ENCODE data around the gene DNAJC24. TPM values are rescaled to one million over a fixed set of nuclear protein-coding genes. Genes with fewer than 3 reads are reported as not detected.

Gene DNAJC24
- total and polyA plus RNA-seq, 2 donors from 2014 or later, result 5.7 to 15.2 TPM

DNA sequence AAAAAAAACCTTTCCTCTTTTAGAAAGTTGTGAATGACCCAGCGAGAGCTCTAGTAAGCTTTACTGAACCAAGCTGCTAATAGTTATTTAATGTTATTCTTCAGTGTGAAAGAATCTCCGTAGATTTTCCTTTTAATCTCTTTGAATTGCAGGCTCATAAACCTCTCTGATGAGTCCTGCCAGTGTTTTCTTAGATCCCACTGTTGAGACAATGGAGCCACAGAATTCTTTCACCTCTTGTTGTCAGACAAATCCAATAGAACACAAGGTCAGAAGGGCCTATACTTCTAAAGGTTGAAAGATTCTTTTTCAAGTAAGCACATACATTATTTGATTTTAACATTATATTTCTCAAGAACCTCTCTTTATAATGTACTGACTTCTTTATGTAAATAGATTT is 52.2 kb downstream of the DNAJC24 start:
- H3K27me3 ChIP-seq (ENCODE audit: control insufficient read depth, insufficient read depth, low read length), result no peaks in the 10 kb centered on the region
- DNase-seq, result no peak
- no peak for FAIRE-seq
- TF ChIP-seq, protein P1, sequence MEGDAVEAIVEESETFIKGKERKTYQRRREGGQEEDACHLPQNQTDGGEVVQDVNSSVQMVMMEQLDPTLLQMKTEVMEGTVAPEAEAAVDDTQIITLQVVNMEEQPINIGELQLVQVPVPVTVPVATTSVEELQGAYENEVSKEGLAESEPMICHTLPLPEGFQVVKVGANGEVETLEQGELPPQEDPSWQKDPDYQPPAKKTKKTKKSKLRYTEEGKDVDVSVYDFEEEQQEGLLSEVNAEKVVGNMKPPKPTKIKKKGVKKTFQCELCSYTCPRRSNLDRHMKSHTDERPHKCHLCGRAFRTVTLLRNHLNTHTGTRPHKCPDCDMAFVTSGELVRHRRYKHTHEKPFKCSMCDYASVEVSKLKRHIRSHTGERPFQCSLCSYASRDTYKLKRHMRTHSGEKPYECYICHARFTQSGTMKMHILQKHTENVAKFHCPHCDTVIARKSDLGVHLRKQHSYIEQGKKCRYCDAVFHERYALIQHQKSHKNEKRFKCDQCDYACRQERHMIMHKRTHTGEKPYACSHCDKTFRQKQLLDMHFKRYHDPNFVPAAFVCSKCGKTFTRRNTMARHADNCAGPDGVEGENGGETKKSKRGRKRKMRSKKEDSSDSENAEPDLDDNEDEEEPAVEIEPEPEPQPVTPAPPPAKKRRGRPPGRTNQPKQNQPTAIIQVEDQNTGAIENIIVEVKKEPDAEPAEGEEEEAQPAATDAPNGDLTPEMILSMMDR (IDR thresholded peaks at IDR 0.05; ENCODE audit: borderline replicate concordance, extremely low read depth, insufficient read depth), result no peak
- no peak overlapping the region for H3K9ac ChIP-seq (ENCODE audit: low read length in 3 of 3)
- intact Hi-C loops (cut with DNase I), result no loop called here
- H3K4me3 ChIP-seq (ENCODE audit: low read length in 3 of 3), result no peak overlapping the region
- H3K27ac ChIP-seq (ENCODE audit: low read depth in 2 of 2, low read length in 2 of 2), result no peak overlapping the region
- H3K36me3 ChIP-seq (ENCODE audit: control insufficient read depth in 2 of 3, insufficient read depth in 3 of 3, low read length in 3 of 3), result no peaks in the 10 kb centered on the region
- no peaks in the 10 kb centered on the region for H3K9me3 ChIP-seq (ENCODE audit: control insufficient read depth in 2 of 3, insufficient read depth in 1 of 3, low read length in 3 of 3)
- H3K4me1 ChIP-seq (ENCODE audit: control insufficient read depth in 2 of 3, insufficient read depth in 2 of 3, low read depth in 1 of 3, low read length in 3 of 3), result no peaks in the 10 kb centered on the region

GRCh38 chr11:31422703-31423102 is 53.0 kb downstream of the DNAJC24 start:
- Histone ChIP-seq H3K36me3 (ENCODE audit: control insufficient read depth in 2 of 3, insufficient read depth in 3 of 3, low read length in 3 of 3) (no peaks in the 10 kb centered on the region), H3K4me3 (ENCODE audit: low read length in 3 of 3) (no peak overlapping the region), H3K9me3 (ENCODE audit: control insufficient read depth in 2 of 3, insufficient read depth in 1 of 3, low read length in 3 of 3) (no peaks in the 10 kb centered on the region), H3K27ac (ENCODE audit: low read depth in 2 of 2, low read length in 2 of 2) (no peak overlapping the region), H3K9ac (ENCODE audit: low read length in 3 of 3) (no peak overlapping the region), H3K27me3 (ENCODE audit: control insufficient read depth, insufficient read depth, low read length) (no peaks in the 10 kb centered on the region), H3K4me1 (ENCODE audit: control insufficient read depth in 2 of 3, insufficient read depth in 2 of 3, low read depth in 1 of 3, low read length in 3 of 3) (no peaks in the 10 kb centered on the region)
- FAIRE-seq, result no peak
- intact Hi-C loops (cut with DNase I), result no loop called here
- no peak for DNase-seq
- TF ChIP-seq, protein P1 (IDR thresholded peaks at IDR 0.05; ENCODE audit: borderline replicate concordance, extremely low read depth, insufficient read depth), result no peak

GRCh38 chr11:31424652-31425051 is 55.0 kb downstream of the DNAJC24 start:
- H3K9ac ChIP-seq (ENCODE audit: low read length in 3 of 3), result no peak overlapping the region
- no peaks in the 10 kb centered on the region for H3K4me1 ChIP-seq (ENCODE audit: control insufficient read depth in 2 of 3, insufficient read depth in 2 of 3, low read depth in 1 of 3, low read length in 3 of 3)
- no peaks in the 10 kb centered on the region for H3K9me3 ChIP-seq (ENCODE audit: control insufficient read depth in 2 of 3, insufficient read depth in 1 of 3, low read length in 3 of 3)
- H3K27me3 ChIP-seq (ENCODE audit: control insufficient read depth, insufficient read depth, low read length), result no peaks in the 10 kb centered on the region
- no peaks in the 10 kb centered on the region for H3K36me3 ChIP-seq (ENCODE audit: control insufficient read depth in 2 of 3, insufficient read depth in 3 of 3, low read length in 3 of 3)
- FAIRE-seq (no peak), DNase-seq (no peak)
- H3K4me3 ChIP-seq (ENCODE audit: low read length in 3 of 3), result no peak overlapping the region
- intact Hi-C loops (cut with DNase I), result no loop called here
- H3K27ac ChIP-seq (ENCODE audit: low read depth in 2 of 2, low read length in 2 of 2), result no peak overlapping the region
- TF ChIP-seq, protein P1 (IDR thresholded peaks at IDR 0.05; ENCODE audit: borderline replicate concordance, extremely low read depth, insufficient read depth), result no peak

DNA sequence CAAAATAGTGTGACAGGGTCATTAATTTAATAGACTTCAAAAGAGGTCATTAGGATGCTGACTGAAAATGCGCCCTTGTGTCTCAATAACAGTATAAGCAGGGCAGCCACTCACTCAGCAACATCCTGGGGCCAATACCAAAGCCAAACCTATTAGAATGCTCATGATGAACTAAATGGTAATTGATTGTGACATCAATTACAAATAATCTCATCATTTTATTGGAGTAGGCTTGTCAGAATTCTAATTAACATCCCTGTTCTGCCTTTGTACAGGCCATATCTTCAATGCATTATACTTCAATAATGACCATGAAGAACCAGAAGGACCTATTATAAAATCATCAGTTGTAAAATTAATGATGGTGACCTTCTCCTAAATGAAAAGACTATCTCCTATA is 64.2 kb downstream of the DNAJC24 start:
- TF ChIP-seq, protein P1 (IDR thresholded peaks at IDR 0.05; ENCODE audit: borderline replicate concordance, extremely low read depth, insufficient read depth), result no peak

More for the DNA sequence above, 64.2 kb downstream of the DNAJC24 start:
- DNase-seq (no peak), FAIRE-seq (no peak)
- intact Hi-C loops (cut with DNase I), result no loop called here
- H3K9ac ChIP-seq (ENCODE audit: low read length in 3 of 3), result no peak overlapping the region
- H3K4me3 ChIP-seq (ENCODE audit: low read length in 3 of 3), result no peak overlapping the region
- no peaks in the 10 kb centered on the region for H3K4me1 ChIP-seq (ENCODE audit: control insufficient read depth in 2 of 3, insufficient read depth in 2 of 3, low read depth in 1 of 3, low read length in 3 of 3)
- no peaks in the 10 kb centered on the region for H3K9me3 ChIP-seq (ENCODE audit: control insufficient read depth in 2 of 3, insufficient read depth in 1 of 3, low read length in 3 of 3)
- no peaks in the 10 kb centered on the region for H3K27me3 ChIP-seq (ENCODE audit: control insufficient read depth, insufficient read depth, low read length)
- H3K27ac ChIP-seq (ENCODE audit: low read depth in 2 of 2, low read length in 2 of 2), result no peak overlapping the region
- peaks cover 0 to 2% (median 0%) of the 10 kb centered on the region in 3 donors for H3K36me3 ChIP-seq (ENCODE audit: control insufficient read depth in 2 of 3, insufficient read depth in 3 of 3, low read length in 3 of 3)

Data from kidney (tissue), 14 donors.